Breast epithelium (tissue), 4 donors: ENCODE measurements around the gene HBE1. TPM values are rescaled to one million over a fixed set of nuclear protein-coding genes. Genes with fewer than 3 reads are reported as not detected.

ENCODE experiments used
- DNase-seq, 2 donors: peaks; one replicate each; pipeline ENCODE4 v3.0.0-alpha.2; 2019; ENCODE audit warnings: low spot score in 2 of 2
- H3K27ac ChIP-seq, 2 donors: fragments of 200-600 bp; sonication (generic) in 1 of 2; one replicate each; pipeline ENCODE4 v1.5.1; 2016 to 2019; ENCODE audit warnings: mild to moderate bottlenecking in 1 of 2
- H3K27me3 ChIP-seq, 2 donors: fragments of 200-600 bp; sonication (generic) in 1 of 2; one replicate each; pipeline versions ENCODE4 v1.5.1 to v1.6.0; 2017 to 2019; ENCODE audit warnings: control low read depth in 1 of 2, mild to moderate bottlenecking in 1 of 2
- H3K36me3 ChIP-seq: fragments of 200-600 bp; one replicate; pipeline ENCODE4 v1.5.1; 2019
- H3K4me1 ChIP-seq, 2 donors: fragments of 200-600 bp; sonication (generic); one replicate each; pipeline ENCODE4 v1.5.1; 2016 to 2019; ENCODE audit warnings: control low read depth in 1 of 2
- H3K4me3 ChIP-seq, 3 donors: fragments of 200-600 bp; sonication (generic); 1 replicate in 2 of 3; 2 replicates in 1 of 3; pipeline ENCODE4 v1.5.1; 2016 to 2019; ENCODE audit warnings: mild to moderate bottlenecking in 3 of 3, moderate library complexity in 2 of 3
- H3K9me3 ChIP-seq, 2 donors: fragments of 200-600 bp; sonication (generic) in 1 of 2; one replicate each; pipeline ENCODE4 v1.5.1; 2016 to 2019; ENCODE audit warnings: control low read depth in 1 of 2
- POLR2A ChIP-seq: fragments of 450-650 bp; IDR thresholded peaks from one replicate; pipeline ENCODE4 v1.6.1; 2016; ENCODE audit warnings: antibody characterized with exemption, mild to moderate bottlenecking, moderate library complexity
- POLR2AphosphoS5 ChIP-seq, 3 donors: sonication (generic); formaldehyde crosslinking; IDR thresholded peaks; one replicate each; pipeline ENCODE4 v1.6.1; 2017; ENCODE audit warnings: antibody characterized with exemption in 3 of 3
- intact Hi-C: fragments of 100-400 bp; cut with DNase I; formaldehyde crosslinking; loops from one replicate; pipeline ENCODE4 v1.15.1; 2023; ENCODE audit warnings: low total_unique reads
- total RNA-seq, 3 donors: library from RNA; depleted of rRNA; stranded (reverse); fragments of >200 nt; gene quantifications; one replicate each; pipeline ENCODE4 v1.1.0, GENCODE V29; 2016
- TF ChIP-seq, protein P1 (sequence below), 3 donors: fragments of 450-650 bp; IDR thresholded peaks; one replicate each; pipeline ENCODE4 v1.5.1; 2016 to 2017; ENCODE audit warnings: antibody characterized with exemption in 3 of 3, mild to moderate bottlenecking in 3 of 3, moderate library complexity in 3 of 3

HBE1 gene
- total RNA-seq, 3 donors from 2014 or later, result not detected

DNA sequence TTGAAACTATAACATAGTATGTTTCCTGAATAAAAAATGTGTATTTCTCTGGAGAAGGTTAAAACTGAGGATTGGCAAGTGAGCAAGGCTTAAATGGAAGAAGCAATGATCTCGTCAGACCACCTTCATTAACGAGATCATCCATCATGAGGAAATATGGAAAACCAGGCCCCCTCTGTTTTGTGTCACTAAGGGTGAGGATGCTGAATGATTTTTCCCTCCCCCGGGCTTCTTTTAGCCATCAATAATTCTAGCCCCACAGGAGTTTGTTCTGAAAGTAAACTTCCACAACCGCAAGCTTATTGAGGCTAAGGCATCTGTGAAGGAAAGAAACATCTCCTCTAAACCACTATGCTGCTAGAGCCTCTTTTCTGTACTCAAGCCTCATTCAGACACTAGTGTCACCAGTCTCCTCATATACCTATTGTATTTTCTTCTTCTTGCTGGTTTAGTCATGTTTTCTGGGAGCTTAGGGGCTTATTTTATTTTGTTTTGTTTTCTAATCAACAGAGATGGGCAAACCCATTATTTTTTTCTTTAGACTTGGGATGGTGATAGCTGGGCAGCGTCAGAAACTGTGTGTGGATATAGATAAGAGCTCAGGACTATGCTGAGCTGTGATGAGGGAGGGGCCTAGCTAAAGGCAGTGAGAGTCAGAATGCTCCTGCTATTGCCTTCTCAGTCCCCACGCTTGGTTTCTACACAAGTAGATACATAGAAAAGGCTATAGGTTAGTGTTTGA is 5.8 kb upstream of the HBE1 start:
- Histone ChIP-seq H3K4me3 (no peak overlapping the region), H3K36me3 (no peaks in the 10 kb centered on the region), H3K4me1 (no peaks in the 10 kb centered on the region), H3K27ac (no peak overlapping the region), H3K9me3 (no peaks in the 10 kb centered on the region), H3K27me3 (no peaks in the 10 kb centered on the region)
- TF ChIP-seq POLR2AphosphoS5 (IDR thresholded peaks at IDR 0.05) (no peak), POLR2A (no peak)
- TF ChIP-seq, protein P1, sequence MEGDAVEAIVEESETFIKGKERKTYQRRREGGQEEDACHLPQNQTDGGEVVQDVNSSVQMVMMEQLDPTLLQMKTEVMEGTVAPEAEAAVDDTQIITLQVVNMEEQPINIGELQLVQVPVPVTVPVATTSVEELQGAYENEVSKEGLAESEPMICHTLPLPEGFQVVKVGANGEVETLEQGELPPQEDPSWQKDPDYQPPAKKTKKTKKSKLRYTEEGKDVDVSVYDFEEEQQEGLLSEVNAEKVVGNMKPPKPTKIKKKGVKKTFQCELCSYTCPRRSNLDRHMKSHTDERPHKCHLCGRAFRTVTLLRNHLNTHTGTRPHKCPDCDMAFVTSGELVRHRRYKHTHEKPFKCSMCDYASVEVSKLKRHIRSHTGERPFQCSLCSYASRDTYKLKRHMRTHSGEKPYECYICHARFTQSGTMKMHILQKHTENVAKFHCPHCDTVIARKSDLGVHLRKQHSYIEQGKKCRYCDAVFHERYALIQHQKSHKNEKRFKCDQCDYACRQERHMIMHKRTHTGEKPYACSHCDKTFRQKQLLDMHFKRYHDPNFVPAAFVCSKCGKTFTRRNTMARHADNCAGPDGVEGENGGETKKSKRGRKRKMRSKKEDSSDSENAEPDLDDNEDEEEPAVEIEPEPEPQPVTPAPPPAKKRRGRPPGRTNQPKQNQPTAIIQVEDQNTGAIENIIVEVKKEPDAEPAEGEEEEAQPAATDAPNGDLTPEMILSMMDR (IDR thresholded peaks at IDR 0.05), result no peak
- intact Hi-C loops, result no loop called here
- no peak for DNase-seq

DNA sequence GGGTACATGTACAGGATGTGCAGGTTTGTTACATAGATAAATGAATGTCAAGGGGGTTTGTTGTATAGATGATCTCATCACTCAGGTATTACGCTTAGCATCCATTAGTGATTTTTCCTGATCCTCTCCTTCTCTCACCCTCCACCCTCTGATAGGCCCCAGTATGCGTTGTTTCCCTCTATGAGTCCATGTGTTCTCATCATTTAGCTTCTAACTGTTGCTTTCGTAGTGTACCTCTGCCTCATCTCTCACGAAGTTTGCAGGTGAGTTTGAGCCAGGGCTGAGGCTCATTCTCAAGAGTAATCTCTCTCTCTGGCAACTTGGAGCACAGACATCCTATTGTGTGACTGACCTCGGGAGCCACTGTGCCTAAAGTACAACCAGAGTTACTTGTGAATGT is 4.7 kb upstream of the HBE1 start:
- no peak for DNase-seq
- no peak for TF ChIP-seq POLR2A
- no peak for TF ChIP-seq POLR2AphosphoS5 (IDR thresholded peaks at IDR 0.05)
- TF ChIP-seq, protein P1 (IDR thresholded peaks at IDR 0.05), result no peak
- H3K27ac ChIP-seq, result no peak overlapping the region
- no peak overlapping the region for H3K4me3 ChIP-seq
- intact Hi-C loops, result no loop called here
- no peaks in the 10 kb centered on the region for H3K27me3 ChIP-seq
- H3K9me3 ChIP-seq, result no peaks in the 10 kb centered on the region
- no peaks in the 10 kb centered on the region for H3K36me3 ChIP-seq
- no peaks in the 10 kb centered on the region for H3K4me1 ChIP-seq

DNA sequence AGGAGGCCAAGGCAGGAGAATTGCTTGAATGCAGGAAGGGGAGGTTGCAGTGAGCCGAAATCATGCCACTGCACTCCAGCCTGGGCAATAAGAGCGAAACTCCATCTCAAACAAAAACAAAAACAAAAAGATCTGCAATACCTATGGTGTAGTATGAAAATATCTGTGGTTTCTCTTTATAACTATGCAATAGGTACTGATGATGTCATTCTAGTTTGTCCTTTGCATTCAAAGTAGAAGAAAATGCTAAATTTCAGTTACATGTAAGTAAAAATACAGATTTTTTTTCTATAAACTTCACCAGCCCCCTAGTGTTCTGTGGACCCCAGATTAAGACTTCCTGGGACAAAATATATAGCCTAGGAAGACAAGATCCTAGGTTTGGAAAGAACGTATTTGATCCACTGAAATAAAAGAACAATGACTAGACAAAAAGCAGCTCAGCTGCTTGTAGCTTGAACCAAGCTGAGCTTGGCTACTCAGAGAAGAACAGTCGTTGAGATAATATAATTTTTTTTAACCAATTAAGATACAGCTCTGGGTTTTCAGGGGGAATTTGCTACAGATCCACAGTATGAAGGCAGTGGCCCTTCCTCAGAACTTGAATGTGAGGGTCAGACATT is 2.8 kb upstream of the HBE1 start:
- DNase-seq, result no peak
- Histone ChIP-seq H3K27ac (no peak overlapping the region), H3K4me3 (no peak overlapping the region), H3K27me3 (no peaks in the 10 kb centered on the region), H3K36me3 (no peaks in the 10 kb centered on the region), H3K9me3 (no peaks in the 10 kb centered on the region), H3K4me1 (no peaks in the 10 kb centered on the region)
- TF ChIP-seq POLR2AphosphoS5 (IDR thresholded peaks at IDR 0.05) (no peak), POLR2A (no peak)
- TF ChIP-seq, protein P1 (IDR thresholded peaks at IDR 0.05), result no peak
- intact Hi-C loops, result no loop called here

DNA sequence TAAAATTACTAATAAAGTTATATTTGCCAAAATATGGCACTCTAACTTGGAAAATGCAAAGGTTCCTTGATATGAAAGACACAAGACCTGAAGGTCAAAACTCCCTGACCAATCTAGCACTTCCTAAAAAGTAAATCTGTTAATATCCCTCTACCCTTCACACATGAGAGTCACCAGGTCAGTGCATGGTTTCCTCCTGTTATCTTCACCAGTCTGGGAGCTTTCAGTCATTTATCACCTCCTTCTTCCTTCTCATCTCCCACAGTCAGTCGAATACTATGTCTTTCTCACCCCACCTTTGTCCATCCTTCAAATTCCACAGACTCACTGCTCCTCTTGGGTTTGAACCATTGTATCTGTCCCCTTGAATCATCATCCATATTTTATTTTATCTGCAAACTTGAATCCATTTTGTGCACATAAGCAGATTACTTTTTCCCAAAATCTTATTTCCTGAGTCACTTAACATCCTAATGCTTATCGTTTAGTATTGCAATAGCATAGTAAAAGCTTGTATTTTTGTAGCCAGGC is 2.6 kb downstream of the HBE1 start:
- TF ChIP-seq POLR2A (no peak), POLR2AphosphoS5 (IDR thresholded peaks at IDR 0.05) (no peak)
- TF ChIP-seq, protein P1 (IDR thresholded peaks at IDR 0.05), result no peak
- H3K36me3 ChIP-seq, result no peaks in the 10 kb centered on the region
- no peak overlapping the region for H3K27ac ChIP-seq
- H3K4me1 ChIP-seq, result no peaks in the 10 kb centered on the region
- no peak for DNase-seq
- H3K27me3 ChIP-seq, result no peaks in the 10 kb centered on the region
- intact Hi-C loops, result no loop called here
- H3K4me3 ChIP-seq, result no peak overlapping the region
- no peaks in the 10 kb centered on the region for H3K9me3 ChIP-seq

DNA sequence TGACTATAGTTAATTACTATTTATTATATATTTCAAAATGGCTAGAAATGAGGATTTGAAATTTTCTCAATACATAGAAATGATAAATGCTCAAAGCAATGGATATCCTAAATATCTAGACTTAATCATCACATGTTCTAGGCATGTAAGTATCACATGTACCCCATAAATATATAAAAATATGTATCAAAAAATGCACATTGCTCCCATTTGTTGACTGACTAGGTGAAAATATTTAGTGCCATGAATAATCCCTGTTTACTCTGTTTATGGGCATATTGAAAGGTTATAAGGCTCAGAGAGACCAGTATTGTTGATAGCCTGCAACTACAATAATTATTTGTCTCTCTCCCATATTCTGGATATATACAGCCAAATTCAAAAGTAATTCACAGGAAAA is 3.1 kb downstream of the HBE1 start:
- no peak for DNase-seq
- intact Hi-C loops, result no loop called here
- H3K4me3 ChIP-seq, result no peak overlapping the region
- TF ChIP-seq POLR2AphosphoS5 (IDR thresholded peaks at IDR 0.05), result no peak
- TF ChIP-seq, protein P1 (IDR thresholded peaks at IDR 0.05), result no peak
- no peak for TF ChIP-seq POLR2A
- H3K27ac ChIP-seq, result no peak overlapping the region
- no peaks in the 10 kb centered on the region for H3K27me3 ChIP-seq
- H3K9me3 ChIP-seq, result no peaks in the 10 kb centered on the region
- no peaks in the 10 kb centered on the region for H3K36me3 ChIP-seq
- H3K4me1 ChIP-seq, result no peaks in the 10 kb centered on the region
